HG03521 (cell line): ENCODE data around the gene HES5.
"Not testable (repeated sequence)": the region's sequence is repeated elsewhere in the genome, so short reads cannot be mapped to it uniquely, and the experiment has no call there.

Source experiments
- ATAC-seq: cut with Tn5 transposase; IDR thresholded peaks from one replicate; pipeline ENCODE4 v1.9.1; 2021; ENCODE audit warnings: mild to moderate bottlenecking, moderate library complexity; ENCODE audit not compliant: unreplicated experiment

Gene HES5

DNA sequence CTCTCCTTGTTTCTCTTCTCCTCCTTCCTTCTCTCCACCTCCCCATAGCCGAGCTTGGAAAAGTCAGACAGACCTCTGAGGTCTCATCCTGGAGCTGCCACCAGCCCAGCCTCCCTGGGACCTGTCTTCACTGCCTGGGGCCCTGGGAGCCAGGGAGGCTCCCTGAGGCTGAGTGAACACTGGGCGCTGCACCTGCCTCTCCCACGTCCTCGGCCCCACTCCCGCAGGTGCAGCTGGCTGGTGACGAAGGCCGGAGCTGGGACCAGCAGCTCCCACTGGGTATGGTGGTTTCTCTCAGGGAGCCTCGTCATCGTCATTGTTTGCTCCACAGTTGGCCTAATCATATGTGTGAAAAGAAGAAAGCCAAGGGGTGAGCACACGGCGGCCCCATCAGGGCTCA is 31.4 kb upstream of the HES5 start:
- no peak for ATAC-seq

GRCh38 chr1:2560299-2561073 is 30.4 kb upstream of the HES5 start:
- ATAC-seq = no peak

DNA sequence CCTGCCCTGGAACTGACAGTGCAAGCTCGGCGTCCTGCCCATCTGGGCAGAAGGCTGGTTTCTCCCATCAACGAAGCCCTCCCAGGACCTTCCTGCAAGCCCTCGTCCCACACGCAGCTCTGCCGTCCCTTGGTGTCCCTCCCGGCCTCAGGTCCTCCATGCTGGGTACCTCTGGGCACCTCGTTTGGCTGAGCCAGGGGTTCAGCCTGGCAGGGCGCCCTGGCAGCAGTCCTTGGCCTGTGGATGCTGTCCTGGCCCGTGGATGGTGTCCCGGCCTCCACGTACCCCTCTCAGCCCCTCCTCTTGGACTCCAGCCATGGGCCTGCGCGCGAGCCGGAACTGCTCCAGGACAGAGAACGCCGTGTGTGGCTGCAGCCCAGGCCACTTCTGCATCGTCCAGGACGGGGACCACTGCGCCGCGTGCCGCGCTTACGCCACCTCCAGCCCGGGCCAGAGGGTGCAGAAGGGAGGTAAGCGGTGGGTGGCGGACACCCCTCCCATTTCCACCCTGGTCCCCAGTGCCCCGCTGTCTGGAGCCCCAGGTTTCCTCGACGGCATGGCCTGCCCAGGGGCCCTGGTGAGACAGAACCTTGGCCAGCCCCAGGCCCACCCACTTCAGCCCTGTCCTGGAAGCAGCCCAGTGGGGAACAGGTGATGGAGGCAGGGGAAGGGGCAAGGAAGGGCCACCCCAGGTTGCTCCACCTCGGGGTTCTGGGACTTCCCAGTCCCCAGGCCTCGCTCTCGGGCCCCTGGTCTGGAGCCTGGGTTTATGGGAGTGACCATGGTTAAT is 29.6 kb upstream of the HES5 start:
- ATAC-seq = no peak

GRCh38 chr1:2558861-2559260 is 28.8 kb upstream of the HES5 start:
- no peak for ATAC-seq

GRCh38 chr1:2558420-2558819 is 28.4 kb upstream of the HES5 start:
- ATAC-seq = no peak

DNA sequence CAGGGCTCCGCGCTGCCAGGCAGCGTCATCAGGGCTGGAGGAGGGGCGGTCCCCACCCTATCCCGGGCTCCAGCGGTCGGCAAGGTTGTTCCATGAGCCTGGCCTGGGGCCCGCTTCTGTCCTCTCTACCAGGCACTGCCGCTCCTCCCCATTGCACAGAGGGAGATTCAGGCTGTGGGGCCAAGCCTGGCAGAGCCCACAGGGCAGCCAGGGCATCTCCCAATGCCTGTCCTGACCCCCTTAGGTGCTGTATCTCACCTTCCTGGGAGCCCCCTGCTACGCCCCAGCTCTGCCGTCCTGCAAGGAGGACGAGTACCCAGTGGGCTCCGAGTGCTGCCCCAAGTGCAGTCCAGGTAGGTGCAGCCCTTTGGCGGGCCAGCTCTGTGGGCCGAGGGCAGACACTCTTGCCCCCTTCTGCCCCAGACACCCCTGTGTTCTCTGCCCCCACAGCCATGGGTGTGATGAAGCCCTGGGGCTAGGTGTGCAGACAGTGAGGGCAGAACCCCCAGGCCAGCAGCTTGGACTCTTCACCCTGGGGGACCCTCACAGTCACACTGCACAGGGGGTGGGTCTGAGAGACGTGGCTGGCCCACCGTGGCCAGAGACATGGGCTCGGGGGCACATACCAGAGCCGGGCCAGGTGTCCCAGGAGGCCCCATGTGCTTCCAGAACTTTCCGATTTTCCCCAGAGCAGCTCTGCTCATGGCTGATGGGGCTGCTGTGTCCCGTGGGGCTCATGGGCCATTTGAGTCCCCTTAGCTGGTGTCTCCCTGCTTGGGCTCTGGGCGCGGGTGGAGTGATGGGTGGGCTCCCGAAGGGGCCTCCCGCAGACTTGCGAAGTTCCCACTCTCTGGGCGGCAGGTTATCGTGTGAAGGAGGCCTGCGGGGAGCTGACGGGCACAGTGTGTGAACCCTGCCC is 27.7 kb upstream of the HES5 start:
- no peak for ATAC-seq

- peak; percentile 20 for ATAC-seq
These were observed 26.8 kb upstream of the HES5 start for GRCh38 chr1:2556678-2557481.

DNA sequence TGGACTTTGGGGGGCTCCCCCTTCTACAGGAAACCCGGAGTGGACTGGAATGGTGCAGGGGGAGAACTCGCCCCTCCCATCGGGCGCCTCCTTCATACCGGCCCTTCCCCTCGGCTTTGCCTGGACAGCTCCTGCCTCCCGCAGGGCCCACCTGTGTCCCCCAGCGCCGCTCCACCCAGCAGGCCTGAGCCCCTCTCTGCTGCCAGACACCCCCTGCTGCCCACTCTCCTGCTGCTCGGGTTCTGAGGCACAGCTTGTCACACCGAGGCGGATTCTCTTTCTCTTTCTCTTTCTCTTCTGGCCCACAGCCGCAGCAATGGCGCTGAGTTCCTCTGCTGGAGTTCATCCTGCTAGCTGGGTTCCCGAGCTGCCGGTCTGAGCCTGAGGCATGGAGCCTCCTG is 26.2 kb upstream of the HES5 start, which contains the start of gene TNFRSF14:
TNFRSF14 (plus strand) TSS at position 95 of the 401 bp plus-strand sequence; CDS start at position 389, 294 bp downstream.
- peak; percentile 39 for ATAC-seq

GRCh38 chr1:2555634-2556276 is 25.7 kb upstream of the HES5 start:
- peak; percentile 25 for ATAC-seq

DNA sequence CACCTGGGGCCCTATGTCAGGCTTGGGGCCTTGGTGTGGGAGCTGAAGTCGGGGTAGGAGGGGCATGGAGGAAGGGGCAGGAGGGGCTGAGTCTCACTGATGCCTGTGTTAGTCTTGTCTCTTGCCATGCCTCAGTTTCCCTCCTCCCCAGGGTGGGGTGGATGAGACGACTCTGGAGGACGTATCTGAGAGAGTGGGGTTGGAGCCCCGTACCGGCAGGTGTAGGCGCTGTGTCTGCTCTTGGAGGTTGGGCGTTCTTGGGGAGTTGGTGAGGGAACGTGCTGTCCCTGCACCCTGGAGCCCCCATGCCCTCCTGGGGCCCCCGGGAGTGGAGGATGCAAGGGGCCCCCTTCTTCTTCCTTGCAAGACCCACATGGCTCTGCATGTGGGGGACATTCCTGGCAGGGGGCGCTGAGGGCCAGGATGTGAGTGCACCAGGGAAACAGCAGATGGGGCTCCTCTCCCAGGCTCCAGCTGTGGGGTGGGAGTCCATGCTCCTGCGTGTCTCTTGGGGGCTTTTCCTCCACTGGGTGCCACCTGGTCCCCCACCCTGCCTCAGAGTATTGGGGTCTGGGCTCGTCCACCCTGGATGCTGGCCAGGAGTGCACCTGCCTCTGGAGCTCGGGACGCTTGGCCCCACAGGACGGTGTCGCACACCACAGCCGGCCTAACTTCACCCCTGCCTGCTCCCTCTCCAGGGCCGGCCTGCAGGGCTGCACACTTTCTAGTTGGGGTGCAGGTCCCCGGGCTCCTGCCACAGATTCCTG is 24.7 kb upstream of the HES5 start:
- ATAC-seq = no peak

DNA sequence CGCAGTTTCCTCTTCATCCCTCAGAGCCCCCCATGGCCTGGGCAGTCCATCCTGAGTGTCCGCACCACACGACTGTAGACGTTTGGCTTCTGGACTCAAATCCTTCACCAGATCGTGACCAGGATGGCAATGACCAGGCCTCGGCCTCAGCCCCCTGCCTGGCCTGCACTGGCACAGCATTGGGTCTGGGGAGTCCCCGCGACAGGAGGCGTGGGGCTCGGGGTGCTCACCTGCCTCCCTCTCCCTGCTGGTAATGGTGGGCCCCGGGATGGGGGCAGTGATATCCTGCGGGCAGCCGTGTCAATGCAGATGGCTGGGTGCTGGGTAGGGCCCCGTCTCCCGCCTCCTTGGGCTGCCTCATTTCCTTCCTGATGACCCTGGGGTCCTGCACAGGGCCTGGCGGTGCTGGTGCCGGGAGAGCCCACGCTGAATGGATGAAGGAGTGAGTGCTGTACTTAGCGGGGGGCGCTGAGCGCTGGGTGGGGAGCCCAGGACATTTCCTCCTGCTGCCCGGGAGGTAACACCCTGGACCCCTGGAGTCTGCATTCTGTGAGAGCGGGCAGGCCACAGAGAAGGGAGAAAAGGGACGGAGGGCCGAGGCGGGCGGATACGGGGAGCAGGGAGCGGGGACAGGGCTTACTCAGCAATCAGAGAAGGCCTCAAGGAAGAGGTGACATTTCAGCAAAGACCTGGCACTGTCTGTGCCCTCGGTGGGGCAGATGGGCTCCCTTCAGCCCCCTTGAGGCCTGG is 24.0 kb upstream of the HES5 start:
- no peak for ATAC-seq

- ATAC-seq = not testable (repeated sequence)
These were observed 23.0 kb upstream of the HES5 start for GRCh38 chr1:2553076-2553475.

- ATAC-seq = no peak
These were observed 22.1 kb upstream of the HES5 start for GRCh38 chr1:2552189-2552588.

DNA sequence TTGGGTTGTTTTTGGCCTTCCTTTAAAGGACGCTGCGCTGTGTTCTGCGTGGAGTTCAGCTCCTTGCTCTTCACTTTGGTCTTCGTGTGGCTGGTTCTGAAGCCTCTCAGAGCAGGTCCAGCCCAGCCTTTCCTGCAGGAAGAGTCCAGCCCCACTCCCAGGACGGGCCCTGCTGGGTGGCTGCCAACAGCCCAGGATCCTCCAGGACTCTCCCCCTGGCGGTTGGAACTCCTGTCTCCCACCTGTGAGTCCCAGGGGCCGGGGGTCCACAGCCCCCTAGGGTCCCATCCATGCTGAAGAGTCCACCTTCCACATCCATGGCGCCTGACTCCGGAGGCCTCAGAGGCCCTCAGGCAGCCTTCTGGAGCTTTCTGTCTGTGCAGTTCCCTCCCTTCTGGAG is 21.5 kb upstream of the HES5 start:
- not testable (repeated sequence) for ATAC-seq

- not testable (repeated sequence) for ATAC-seq
These were observed 20.3 kb upstream of the HES5 start for GRCh38 chr1:2550309-2550861.

DNA sequence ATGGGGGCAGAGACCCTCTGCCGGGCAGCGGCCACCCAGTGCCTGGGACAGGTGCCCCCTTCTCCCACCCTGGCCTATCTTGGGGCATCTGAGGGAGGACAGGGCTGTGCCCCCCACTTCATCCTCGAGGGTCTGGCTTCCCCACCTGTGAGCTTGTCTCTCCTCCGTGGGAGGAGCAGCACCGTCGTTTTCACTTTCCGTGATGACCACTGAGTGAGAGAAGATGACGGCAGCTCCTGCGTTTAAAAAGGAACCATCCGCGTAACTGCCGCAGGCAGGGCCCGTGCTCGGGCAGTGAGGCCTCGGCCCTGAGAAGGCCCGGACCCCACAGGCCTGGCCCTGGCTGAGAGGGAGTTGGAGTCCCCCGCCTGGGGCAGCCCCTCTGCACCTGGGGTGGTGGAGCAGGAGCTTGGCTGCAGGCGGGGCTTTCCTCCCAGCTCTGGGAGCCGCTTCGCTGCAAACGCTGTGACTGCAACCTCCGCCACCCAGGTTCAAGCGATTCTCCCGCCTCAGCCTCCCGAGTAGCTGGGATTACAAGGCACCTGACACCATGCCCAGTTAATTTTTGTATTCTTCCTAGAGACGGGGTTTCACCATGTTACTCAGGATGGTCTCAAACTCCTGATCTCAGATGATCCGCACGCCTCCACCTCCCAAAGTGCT is 19.4 kb upstream of the HES5 start:
- ATAC-seq = not testable (repeated sequence)

DNA sequence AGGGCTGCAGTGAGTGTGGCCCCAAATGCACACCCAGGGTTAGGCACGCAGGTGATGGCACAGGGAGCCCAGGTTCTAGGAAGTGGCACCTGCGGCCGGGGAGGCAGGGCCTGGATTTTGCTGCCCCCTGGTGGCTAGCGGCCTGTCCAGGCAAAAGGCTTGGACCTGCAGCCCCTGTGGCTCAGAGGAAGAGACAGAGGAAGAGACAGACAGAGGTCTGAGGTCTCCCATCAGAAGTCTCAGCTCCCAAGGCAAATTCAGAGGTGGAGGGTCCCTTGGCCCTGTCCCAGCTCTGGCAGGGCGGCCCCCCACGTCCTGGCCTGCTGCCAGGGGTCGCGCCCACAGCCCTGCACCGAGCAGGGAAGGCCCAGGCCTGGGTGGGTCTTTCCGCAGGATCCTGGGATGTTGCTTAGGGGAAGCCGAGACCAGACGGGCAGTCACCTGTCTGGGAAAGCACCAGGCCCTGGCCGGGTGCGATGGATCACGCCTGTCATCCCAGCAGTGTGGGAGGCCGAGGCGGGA is 18.1 kb upstream of the HES5 start:
- ATAC-seq = no peak
